HG03575 (cell line): Measurements from ENCODE around the gene ARPC2.

Experiments used
- ATAC-seq: cut with Tn5 transposase; IDR thresholded peaks from one replicate; pipeline ENCODE4 v1.9.1; 2021; ENCODE audit not compliant: unreplicated experiment, insufficient number of reproducible peaks, low FRiP score; ENCODE audit errors: extremely low read depth

The ARPC2 gene

GRCh38 chr2:218280260-218280870 is 63.4 kb downstream of the ARPC2 start:
- no peak for ATAC-seq

DNA sequence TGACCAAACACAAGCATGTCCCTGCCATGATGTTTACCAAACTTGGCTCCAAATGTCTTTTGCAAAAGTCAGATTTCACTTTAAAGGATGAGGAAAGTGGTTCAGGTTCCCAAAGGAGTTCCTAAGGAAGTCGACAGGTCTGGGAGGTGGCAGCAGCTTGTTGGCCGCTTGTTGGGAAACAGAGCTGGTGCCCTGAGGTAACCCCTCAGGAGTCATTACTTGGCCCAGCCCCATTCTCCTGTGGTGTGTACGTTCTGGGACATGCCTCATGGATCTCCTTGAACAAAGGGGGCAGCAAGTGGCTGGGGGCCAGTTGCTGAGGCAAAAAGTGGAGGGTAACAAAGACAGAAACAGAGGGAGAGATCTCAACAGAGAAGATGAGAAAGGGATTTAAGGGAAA is 64.5 kb downstream of the ARPC2 start:
- ATAC-seq, result no peak

- no peak for ATAC-seq
Observed at GRCh38 chr2:218282173-218282991, 65.4 kb downstream of the ARPC2 start.

DNA sequence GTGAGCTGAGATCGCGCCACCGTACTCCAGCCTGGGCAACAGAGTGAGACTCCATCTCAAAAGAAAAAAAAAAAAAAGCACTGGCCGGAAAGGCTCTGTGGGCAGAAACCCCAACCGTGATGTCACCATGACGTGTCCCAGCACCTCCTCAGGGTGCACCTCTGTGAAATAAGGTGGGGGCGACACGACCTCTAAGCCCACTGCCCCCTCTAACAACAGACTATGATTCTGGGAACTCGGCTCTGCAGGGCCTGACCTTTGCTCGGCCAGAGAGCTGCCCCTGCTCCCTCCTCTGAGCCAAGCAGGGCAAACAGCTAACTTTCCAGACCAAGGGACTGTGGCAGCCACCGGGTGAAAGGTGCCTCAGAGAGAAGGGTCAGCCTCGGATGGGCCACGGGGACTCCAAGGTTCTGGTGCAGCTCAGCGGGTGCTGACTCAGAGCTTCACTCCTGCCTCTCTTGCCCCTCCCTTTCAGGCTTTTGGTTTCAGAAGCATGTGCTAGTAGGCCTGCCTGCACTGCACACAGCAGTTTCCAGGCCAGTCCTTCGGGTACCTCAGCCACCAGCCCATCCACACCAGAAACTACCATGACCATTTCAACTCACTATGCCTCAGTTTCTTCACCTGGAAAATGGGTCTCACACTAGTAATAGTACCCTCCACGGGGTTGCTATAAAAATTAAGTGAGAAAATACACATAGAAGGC is 67.3 kb downstream of the ARPC2 start:
- ATAC-seq, result peak; percentile 37

GRCh38 chr2:218285604-218286003 is 68.6 kb downstream of the ARPC2 start:
- no peak for ATAC-seq

GRCh38 chr2:218286570-218287459 is 69.8 kb downstream of the ARPC2 start:
- ATAC-seq, result peak; percentile 34

DNA sequence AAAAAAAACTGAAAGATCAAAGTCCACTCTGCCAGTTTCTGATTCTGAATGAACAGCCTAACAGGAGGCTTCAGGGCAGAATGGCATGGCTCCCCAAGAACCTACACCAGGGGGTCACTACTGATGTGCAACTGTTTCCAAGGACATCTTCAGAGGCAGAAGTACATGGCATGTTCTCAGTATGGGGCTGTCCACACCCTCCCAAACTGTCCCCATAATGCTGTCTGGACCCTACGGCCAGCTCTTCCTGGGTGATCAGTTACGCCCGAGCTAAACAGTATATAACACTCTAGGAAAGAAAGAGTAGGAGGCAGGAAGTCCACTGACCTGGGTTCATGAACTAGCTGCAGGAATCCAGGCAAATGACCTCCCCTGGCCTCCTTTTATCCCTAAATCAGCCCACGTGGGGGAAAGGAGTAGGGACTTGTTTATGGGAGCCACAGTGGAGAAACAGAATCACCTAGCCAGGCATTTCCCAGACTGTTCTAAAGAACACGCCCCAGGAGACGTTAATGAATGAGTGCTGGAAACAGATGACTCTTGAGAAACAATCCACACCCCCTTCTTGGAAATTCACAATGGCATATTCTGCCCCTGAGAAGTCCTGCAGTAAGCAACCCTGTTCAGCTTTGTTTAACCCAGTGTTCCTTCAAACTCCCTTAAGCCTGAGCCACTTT is 72.8 kb downstream of the ARPC2 start:
- no peak for ATAC-seq

GRCh38 chr2:218290316-218291261 is 73.6 kb downstream of the ARPC2 start:
- ATAC-seq, result no peak

DNA sequence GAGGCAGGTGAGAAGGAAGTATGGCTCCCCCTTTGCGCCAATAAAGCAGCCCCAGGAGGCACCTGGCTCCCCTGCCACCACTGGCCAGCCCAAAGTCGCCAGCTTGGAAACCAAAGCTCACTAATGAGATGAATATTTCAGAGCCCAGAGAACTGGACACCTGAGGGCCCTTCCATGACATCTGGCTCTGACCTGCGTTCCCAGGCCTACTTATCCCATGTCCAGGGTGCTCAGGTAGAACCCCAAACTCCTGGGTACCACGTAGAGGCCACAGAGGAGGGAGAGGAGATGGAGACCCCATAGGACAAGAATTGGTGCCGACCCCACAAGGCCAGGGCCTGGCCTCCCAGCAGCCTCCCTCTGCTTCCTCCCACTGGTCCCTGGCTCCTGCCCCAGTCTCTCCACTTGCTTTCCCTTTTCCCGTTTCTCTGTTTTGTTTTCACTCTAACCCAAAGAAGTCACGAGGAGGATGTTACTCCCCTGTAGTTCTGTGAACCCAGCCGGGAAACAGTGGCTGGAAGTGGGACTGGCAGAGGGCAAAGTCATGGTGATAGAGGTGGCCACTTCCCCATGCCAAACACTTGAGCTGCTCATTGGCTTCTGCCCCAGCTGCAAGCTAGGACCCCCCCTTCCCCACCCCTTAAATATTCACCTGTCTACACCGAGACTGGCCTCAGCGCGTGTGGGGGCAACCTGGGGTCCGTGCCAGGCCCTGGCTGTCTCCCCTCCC is 74.5 kb downstream of the ARPC2 start:
- ATAC-seq, result no peak

DNA sequence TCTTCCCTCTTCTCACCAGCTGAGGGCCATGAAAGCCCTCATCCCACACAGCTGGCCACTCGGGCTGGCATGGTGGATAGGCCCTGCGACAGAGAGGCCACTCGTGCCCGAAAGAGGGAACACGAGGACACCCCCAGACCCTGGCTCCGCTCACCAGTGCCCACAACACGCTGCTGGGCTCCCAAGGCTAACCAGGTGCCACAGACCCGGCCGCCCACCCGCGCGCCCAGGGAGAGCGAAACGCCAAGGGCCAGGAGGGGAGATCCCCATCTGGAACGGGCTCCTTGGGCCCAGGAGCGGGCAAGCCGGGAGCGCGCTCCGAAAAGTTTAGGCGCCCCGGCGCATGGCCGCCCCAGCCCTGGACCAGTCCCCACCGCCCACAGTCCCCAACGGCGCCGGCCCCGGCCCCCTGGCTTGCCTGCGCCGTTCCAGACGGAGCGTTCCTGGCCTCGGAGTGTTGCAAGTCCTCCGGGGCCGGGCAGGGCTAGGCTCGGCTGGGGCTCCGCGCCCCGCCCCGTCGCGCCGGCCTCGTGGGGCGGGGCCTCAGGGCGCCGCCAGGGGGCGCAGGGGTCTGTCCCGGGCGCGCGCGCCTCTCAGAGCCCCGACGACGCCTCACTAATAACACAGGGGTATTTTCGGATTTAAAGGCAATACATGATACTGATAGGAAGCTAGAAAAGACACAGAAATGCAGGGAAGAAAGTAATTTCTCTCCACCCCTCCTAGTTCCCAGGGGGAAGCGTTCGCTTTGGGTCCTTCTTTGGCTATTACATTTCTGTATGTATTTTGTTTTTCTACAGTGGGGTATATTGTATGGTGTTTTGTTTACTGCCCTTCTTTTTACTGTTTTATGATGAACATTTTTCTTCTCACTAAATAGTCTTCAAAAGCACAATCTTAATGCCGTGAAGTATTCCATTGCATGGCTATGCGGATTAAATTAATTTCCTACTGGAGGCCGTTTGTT is 75.3 kb downstream of the ARPC2 start, which contains the start of gene TMBIM1:
Gene TMBIM1 (minus strand): TSS at position 456 of the 967 bp plus-strand sequence. CDS start 10,362 bp downstream, outside the sequence.
- ATAC-seq, result no peak

- no peak for ATAC-seq
Observed at GRCh38 chr2:218293715-218294429, 76.9 kb downstream of the ARPC2 start.

DNA sequence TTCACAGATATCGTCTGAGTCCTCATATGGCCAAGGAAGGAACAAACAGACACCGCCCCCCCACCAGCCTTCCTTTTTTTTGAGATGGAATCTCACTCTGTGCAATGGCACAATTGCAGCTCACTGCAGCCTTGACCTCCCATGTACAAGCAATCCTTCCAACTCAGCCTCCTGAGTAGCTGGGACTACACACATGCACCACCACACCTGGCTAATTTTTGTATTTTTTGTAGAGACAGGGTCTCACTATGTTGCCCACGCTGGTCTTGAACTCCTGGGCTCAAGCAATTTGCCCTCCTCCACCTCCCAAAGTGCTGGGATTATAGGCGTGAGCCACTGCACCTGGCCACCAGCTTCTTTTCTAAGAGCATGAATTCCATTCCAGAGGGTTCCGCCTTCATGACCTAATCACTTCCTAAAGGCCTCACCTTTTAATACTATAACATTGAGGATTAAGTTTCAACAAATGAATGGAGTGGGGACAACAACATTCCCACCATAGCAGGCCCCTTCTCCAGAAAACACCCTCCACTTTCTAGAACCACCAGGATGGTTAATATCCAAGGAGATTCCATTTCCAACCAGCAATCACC is 77.5 kb downstream of the ARPC2 start:
- ATAC-seq, result no peak

GRCh38 chr2:218295029-218295428 is 78.0 kb downstream of the ARPC2 start:
- no peak for ATAC-seq

DNA sequence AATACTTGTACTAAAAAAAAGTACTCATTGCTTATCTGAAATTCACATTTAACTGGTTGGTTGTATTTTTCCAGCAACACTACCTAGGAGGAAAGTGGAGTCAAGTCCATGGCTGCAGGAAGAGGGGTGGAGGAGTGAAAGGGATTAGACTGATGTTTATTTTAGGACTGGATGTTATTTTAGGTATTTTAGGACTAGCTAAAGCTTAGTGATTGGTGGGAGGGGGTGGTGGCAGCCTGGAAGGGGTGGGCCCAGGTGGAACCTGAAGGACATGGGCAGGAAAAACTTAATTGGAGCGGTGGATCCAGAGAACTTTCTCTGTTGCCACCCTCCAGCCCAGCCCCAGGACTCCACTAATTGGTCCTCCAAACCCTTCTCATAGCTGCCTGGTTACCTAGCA is 79.2 kb downstream of the ARPC2 start:
- no peak for ATAC-seq

- no peak for ATAC-seq
Observed at GRCh38 chr2:218296847-218297246, 79.9 kb downstream of the ARPC2 start.
